Stimulated activated CD8-positive, alpha-beta memory T cell treated with anti-CD3 and anti-CD28 coated beads, Interleukin-4, amount 100 ng/mL, for 4 hours (primary cell): ENCODE results near the gene FOXD3.

Experiments
- DNase-seq, 2 donors: peaks; one replicate each; pipeline ENCODE4 v3.0.0-alpha.2; 2020; ENCODE audit warnings: low read depth in 2 of 2, low spot score in 1 of 2

The FOXD3 gene

GRCh38 chr1:63322114-63322943 lies at the start of gene FOXD3:
TSS of gene FOXD3 (plus strand) at chr1:63322567. CDS start at chr1:63323059, 492 bp downstream.
- no peak for DNase-seq

GRCh38 chr1:63272811-63273210 lies 49.6 kb upstream of the FOXD3 start:
- DNase-seq, result no peak

GRCh38 chr1:63274371-63274770 lies 48.0 kb upstream of the FOXD3 start:
- DNase-seq, result no peak

- DNase-seq, result no peak
Observed at GRCh38 chr1:63274979-63275378, 47.4 kb upstream of the FOXD3 start.

GRCh38 chr1:63276624-63277023 lies 45.7 kb upstream of the FOXD3 start:
- DNase-seq, result no peak

GRCh38 chr1:63277195-63278192 lies 44.9 kb upstream of the FOXD3 start:
- DNase-seq, result no peak

- DNase-seq, result no peak
Observed at GRCh38 chr1:63281753-63282152, 40.6 kb upstream of the FOXD3 start.

- DNase-seq, result no peak
Observed at GRCh38 chr1:63289135-63289534, 33.2 kb upstream of the FOXD3 start.

- DNase-seq, result no peak
Observed at GRCh38 chr1:63294803-63295594, 27.4 kb upstream of the FOXD3 start.

GRCh38 chr1:63304410-63304809 lies 18.0 kb upstream of the FOXD3 start:
- DNase-seq, result no peak

GRCh38 chr1:63305043-63305442 lies 17.3 kb upstream of the FOXD3 start:
- DNase-seq, result no peak

- DNase-seq, result no peak
Observed at GRCh38 chr1:63307196-63307794, 15.1 kb upstream of the FOXD3 start.

GRCh38 chr1:63316598-63316983 lies 5.8 kb upstream of the FOXD3 start:
- DNase-seq, result no peak

GRCh38 chr1:63316984-63317816 lies 5.2 kb upstream of the FOXD3 start:
- DNase-seq, result no peak

- DNase-seq, result no peak
Observed at GRCh38 chr1:63317817-63318152, 4.6 kb upstream of the FOXD3 start.

GRCh38 chr1:63318201-63318979 lies 4.0 kb upstream of the FOXD3 start:
- DNase-seq, result no peak

GRCh38 chr1:63319046-63320021 lies 3.0 kb upstream of the FOXD3 start:
- no peak for DNase-seq
